HFF-Myc (cell line): ENCODE results near the gene UBASH3A.

Experiments
- DNase-seq: peaks from one replicate; pipeline ENCODE4 v3.0.0-alpha.2; 2011; ENCODE audit warnings: low read depth; ENCODE audit errors: extremely low read depth
- H3K4me3 ChIP-seq: replicated peaks from 2 replicates; pipeline ENCODE4 v1.5.1; 2011; ENCODE audit warnings: low read depth, mild to moderate bottlenecking, control low read depth, low read length
- CTCF ChIP-seq: IDR thresholded peaks from 2 replicates; pipeline ENCODE4 v1.5.1; 2012; ENCODE audit warnings: mild to moderate bottlenecking, low read depth, low read length, control low read depth; ENCODE audit errors: missing control alignments

Gene UBASH3A

DNA sequence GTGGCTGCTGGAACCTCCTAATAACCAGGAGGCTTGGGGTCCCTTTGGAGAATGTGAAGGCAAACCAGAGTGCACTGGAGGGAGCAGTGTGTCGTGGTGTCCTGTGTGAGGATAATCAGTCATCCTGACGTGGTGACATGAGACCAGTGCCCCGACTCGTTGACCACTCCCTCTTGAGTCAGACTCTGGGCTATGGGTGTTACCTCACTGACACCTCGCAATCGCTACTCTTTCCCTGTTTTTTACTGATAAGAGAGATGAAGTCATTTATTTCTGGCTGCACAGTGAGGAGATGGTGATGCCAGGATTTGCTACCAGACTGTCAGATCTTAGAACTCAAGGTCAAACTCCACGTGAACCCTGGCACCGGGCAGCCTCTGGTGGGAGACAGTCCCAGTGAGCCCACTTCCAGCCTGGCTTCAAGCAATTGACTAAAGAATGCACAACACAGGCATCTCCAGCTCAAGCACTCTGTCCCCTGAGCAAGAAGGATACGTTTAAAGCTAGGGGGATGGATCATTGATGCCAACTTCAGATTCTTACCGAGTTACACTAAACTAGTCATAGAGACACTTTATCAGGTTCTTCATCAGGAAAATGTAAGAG lies 30.3 kb downstream of the UBASH3A start:
- DNase-seq: no peak
- no peak for TF ChIP-seq CTCF
- no peak overlapping the region for H3K4me3 ChIP-seq

DNA sequence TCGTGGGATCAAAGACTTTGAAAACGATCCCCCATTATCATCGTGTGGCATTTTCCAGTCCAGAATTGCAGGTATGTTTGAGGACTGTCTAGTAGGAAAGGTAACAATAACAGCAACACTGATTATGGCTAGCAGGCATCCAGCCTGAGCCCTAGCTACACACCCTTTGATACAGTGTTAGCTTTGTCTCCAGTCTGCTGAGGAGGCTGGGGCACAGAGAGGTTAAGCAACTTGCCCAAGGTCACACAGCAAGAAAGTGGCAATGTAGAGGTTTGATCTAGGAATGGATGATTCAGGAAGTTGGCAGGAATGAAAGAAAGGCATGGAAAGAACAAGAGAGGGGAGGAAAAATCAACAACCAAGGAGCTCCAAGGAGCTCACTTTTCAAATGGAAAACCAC lies 31.2 kb downstream of the UBASH3A start:
- H3K4me3 ChIP-seq: no peak overlapping the region
- no peak for DNase-seq
- TF ChIP-seq CTCF: no peak

- no peak for TF ChIP-seq CTCF
- DNase-seq: no peak
- H3K4me3 ChIP-seq: no peak overlapping the region
Measured at GRCh38 chr21:42435401-42435800, 31.7 kb downstream of the UBASH3A start.

- TF ChIP-seq CTCF: no peak
- DNase-seq: no peak
Measured at GRCh38 chr21:42435833-42436232, 32.1 kb downstream of the UBASH3A start.

GRCh38 chr21:42436914-42437313 lies 33.2 kb downstream of the UBASH3A start:
- TF ChIP-seq CTCF: no peak

More at GRCh38 chr21:42435833-42436232, 32.1 kb downstream of the UBASH3A start:
- no peak overlapping the region for H3K4me3 ChIP-seq

GRCh38 chr21:42437786-42438185 lies 34.1 kb downstream of the UBASH3A start:
- H3K4me3 ChIP-seq: no peak overlapping the region
- DNase-seq: no peak
- TF ChIP-seq CTCF: no peak

More at GRCh38 chr21:42436914-42437313, 33.2 kb downstream of the UBASH3A start:
- H3K4me3 ChIP-seq: no peak overlapping the region
- DNase-seq: no peak
